ENCODE results near the gene CDC73. TPM values are rescaled to one million over a fixed set of nuclear protein-coding genes. Genes with fewer than 3 reads are reported as not detected.
"Not testable (repeated sequence)": the region's sequence is repeated elsewhere in the genome, so short reads cannot be mapped to it uniquely, and the experiment has no call there.

Gene CDC73
- total RNA-seq, 1 donor from 2014 or later, result 54.2 TPM

DNA sequence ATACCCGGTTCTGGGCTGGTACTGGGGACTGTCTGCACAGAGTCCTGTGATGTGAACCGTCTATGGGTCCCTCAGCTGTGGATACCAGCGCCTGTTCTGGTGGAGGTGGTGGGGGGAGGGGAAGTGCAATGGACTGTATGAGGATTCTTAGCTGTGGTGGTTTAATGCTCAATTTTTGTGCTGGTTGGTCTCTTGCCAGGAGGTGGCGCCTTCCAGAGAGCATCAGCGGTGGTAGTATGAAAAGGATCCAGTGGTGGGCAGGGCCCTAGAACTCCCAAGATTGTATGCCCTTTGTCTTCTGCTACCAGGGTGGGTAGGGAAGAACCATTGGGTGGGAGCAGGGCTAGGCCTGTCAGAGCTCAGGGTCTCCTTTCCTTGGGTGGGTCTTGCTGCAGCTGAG, 153.9 kb downstream of the CDC73 start:
- intact Hi-C loops (cut with micrococcal nuclease), result no loop called here

DNA sequence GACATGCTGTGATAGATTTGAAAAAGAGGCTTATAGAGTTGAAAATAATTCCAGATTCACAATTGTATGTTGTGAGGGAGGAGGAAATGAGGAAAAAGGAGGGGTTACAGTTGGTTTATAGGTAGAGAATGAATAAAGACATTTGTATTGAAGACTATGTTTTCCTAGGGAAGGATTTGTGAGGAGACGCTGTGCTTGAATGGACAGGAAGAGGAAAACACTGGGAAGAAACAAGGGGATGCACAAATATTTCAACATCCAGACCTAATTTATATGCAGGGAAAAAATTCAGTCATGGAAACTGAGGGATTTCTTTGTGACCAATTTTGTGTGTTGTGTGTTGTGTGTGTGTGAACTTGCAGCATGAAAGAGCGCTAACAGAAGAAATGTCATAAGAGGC, 157.1 kb downstream of the CDC73 start:
- intact Hi-C loops (cut with micrococcal nuclease), result no loop called here

DNA sequence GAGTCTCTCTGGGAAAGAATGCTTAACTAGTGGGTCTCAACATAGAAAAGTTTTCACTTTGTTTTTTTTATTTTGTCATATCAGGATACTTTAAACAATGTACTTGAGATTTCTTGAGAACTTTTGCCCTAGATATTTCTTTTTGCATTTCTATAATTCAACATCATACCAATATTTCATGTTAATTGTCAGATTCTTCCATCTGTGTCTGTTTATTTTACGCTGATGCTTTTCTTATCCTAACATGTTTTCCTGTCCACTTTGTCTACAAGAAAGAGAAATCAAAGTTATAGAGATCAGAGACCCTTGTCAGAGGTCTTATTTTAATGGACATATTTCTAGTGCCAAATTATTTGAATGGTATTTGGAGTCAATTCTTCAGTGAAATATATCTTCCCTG, 160.1 kb downstream of the CDC73 start:
- intact Hi-C loops (cut with micrococcal nuclease), result no loop called here

DNA sequence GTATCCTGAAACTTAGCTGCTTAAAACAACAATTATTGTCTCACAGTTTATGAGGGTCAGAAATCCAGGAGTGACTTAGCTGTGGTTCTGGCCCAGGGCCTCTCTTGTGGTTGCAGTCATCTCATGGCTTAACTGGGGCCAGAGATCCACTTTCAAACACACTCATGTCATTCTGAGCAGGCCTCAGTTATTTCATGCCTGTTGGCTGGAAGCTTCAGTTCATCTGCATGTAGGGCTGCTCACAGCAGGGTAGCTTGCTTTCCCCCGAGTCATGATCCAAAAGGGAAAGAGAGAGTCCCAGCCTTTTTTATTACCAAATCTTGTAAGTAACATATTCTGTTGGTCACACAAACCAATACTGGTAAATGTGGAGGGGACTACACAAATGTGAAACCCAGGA, 161.2 kb downstream of the CDC73 start:
- intact Hi-C loops (cut with micrococcal nuclease), result no loop called here

DNA sequence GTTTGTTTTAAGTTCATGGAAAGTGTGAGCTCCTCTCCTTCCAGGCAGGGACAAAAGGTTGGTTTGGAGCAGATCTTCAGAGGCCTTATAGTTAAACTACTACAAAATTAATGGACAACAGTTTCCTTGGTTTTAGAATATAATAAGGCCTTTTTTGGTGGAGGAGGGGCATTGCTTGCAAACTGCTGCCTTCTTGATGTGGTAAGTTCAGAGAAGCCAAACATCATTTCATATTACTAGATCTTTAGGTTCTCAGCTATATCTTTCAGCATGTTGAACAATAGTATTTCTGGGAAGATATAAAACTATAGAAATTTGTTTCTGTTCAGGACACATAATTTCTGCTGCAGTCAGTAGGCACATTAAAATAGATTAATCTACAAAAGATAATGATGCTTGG, 162.4 kb downstream of the CDC73 start:
- intact Hi-C loops (cut with micrococcal nuclease), result no loop called here

DNA sequence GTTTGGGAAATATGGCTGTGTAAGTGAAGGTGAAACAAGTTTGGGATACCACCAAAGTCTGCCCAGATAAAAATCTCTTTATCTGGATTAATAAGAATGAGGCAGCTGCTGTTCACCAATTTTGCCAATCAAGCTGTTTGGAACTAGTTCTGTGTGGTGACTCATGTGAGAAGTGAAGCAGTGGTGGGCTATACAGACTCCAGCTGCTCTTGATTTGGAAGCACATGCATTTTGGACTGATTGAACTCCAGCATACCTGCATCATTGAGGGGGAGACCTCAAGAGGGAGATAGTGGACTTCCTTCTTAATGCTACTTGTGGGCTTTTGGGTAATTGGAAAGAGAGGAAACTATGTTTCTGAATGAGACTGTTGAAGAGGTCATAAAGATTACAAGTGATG, 163.8 kb downstream of the CDC73 start:
- intact Hi-C loops (cut with micrococcal nuclease), result no loop called here

DNA sequence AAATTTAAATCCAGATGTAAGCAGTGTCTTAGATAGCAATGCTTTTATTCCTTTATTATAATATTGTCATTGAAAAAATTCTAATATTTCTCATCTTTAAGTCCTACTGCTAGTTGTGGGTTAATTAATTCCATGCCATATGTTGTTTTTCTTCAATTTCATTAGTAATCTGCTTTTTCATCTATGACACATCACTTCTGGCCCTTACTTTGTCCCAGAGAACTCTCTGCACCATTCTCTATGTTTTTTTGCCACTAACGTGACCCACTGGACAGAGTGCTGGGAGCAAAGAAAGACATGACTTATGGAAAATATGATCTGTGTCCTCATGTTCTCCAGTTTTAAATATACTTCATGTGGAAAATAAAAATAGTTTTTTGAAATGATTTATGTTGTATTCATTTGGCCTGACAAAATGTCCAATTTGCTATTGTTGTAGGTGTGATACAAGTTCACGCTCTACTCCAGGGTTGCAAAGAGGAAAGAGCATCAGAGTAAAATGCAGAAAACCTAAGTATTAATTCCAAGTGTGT, 166.8 kb downstream of the CDC73 start:
- intact Hi-C loops (cut with micrococcal nuclease), result not testable (repeated sequence)

DNA sequence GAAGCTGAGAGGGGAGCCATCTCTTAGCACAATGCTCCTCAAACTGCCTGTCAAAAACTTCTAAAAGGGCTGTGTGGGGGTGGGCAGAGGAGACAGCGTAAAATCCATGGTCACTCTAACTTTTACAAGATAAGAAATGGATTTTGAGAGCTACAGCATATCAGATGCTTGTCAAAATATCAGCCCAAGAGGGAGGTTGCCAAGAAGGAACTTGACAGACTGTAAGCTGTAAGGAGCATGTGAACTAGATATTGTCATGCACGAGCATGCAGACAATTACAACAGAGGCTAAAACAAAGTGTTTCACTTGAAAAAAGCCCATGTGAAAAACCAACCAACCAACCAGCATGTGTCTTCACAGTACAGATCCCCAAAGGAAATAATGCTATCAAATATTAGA, 171.9 kb downstream of the CDC73 start:
- intact Hi-C loops (cut with micrococcal nuclease), result no loop called here

DNA sequence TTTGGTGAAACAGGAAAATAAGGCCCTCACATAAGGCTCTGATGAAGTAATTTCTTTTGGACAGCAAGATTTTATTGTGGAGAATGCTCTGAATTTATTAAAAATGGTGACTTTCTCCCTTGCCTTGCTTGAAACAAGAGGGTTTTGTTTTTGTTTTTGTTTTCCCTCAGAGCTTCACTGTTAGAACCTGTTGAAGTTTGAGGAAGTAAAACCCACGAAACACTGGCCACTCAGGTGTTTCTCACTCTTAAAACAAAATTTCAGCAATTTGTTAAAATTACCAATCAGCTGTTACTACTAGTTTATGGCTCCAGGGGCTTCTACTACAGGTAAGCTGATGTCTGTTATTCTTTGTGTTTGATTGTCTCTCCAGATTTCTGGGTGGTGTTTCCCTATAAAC, 177.2 kb downstream of the CDC73 start:
- intact Hi-C loops (cut with micrococcal nuclease), result no loop called here

DNA sequence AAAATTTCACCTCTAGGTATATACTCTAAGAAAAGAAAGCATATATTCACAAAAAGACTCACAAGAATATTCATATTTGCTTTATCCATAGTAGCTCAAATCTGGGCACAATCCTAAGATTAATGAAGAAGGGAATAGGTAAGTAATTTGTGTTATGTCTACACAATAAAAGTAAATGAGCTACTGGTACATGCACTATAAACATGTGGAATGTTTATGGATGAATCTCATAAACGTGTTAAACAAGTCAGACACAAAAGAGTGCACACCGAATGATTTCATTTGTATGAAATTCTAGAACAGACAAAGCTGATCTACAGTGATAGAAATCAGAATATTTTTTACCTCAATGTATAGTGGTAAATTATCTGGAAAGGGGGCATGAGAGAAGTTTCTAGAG, 179.9 kb downstream of the CDC73 start:
- intact Hi-C loops (cut with micrococcal nuclease), result no loop called here

DNA sequence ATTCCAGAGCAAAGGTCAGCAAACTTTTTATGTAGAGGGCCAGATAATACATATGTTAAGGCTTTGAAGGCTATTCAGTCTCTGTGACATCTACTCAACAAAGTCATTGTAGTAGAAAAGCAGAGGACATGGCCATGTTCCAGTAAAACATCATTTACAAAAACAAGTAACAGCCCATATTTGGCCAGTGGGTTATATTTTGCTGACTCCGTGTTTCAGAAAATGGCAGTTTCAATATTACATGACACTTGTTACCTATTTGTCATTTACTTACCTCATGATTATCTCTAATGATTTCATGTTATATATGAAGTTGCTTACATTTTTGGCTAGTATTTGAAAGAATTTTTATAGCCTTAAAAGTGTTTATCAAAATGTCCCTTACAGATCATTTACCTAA, 182.0 kb downstream of the CDC73 start:
- intact Hi-C loops (cut with micrococcal nuclease), result no loop called here

Other genes with a start within 250 kb of the CDC73 start
- gene UCHL5, start 62.7 kb upstream of the CDC73 start, total RNA-seq, result 60.1 TPM in 2 replicates
- 53.0 and 54.7 TPM in 2 replicates for gene RO60, start 62.4 kb upstream of the CDC73 start, total RNA-seq
- gene GLRX2, start 16.6 kb upstream of the CDC73 start, total RNA-seq, result 24.3 and 24.4 TPM in 2 replicates
- gene B3GALT2, start 64.6 kb downstream of the CDC73 start, total RNA-seq, result 0.50 and 0.80 TPM in 2 replicates